HEK293 (cell line): Measurements from ENCODE around the gene STC2.
A peak's percentile ranks its signal among the peaks of the same experiment; 100 is the strongest.

Experiments used
- HOXC10 ChIP-seq: sonication (generic); formaldehyde crosslinking; IDR thresholded peaks from 2 replicates; pipeline ENCODE4 v1.8.1; 2023; ENCODE audit warnings: mild to moderate bottlenecking, missing genetic modification reagents
- IKZF3 ChIP-seq: fragments of 450-650 bp; IDR thresholded peaks from 2 replicates; pipeline ENCODE4 v1.5.0; 2018; ENCODE audit warnings: missing biosample characterization, mild to moderate bottlenecking, missing genetic modification characterization, moderate library complexity
- KLF1 ChIP-seq: fragments of 450-650 bp; formaldehyde crosslinking; IDR thresholded peaks from 2 replicates; pipeline ENCODE4 v1.5.1; 2016; ENCODE audit warnings: missing biosample characterization, missing genetic modification characterization
- KLF9 ChIP-seq: fragments of 450-650 bp; formaldehyde crosslinking; IDR thresholded peaks from 2 replicates; pipeline ENCODE4 v1.5.1; 2016; ENCODE audit warnings: missing biosample characterization, missing genetic modification characterization, low read depth
- SETDB1 ChIP-seq: IDR thresholded peaks from one replicate; pipeline ENCODE4 v1.6.1; 2017; ENCODE audit warnings: mild to moderate bottlenecking, low read length, moderate library complexity, mixed read lengths; ENCODE audit not compliant: insufficient read length
- SP7 ChIP-seq: fragments of 450-650 bp; formaldehyde crosslinking; IDR thresholded peaks from 2 replicates; pipeline ENCODE4 v1.5.1; 2016; ENCODE audit warnings: missing biosample characterization, missing genetic modification characterization
- WT1 ChIP-seq: fragments of 450-650 bp; formaldehyde crosslinking; IDR thresholded peaks from 2 replicates; pipeline ENCODE4 v1.5.1; 2016; ENCODE audit warnings: missing biosample characterization, missing genetic modification characterization
- ZNF10 ChIP-seq: fragments of 450-650 bp; formaldehyde crosslinking; IDR thresholded peaks from 2 replicates; pipeline ENCODE4 v1.5.1; 2017; ENCODE audit warnings: missing biosample characterization, missing genetic modification characterization
- ZNF280D ChIP-seq: fragments of 450-650 bp; formaldehyde crosslinking; IDR thresholded peaks from 2 replicates; pipeline ENCODE4 v1.5.1; 2016; ENCODE audit warnings: missing biosample characterization, missing genetic modification characterization
- ZNF335 ChIP-seq: fragments of 450-650 bp; formaldehyde crosslinking; conservative IDR thresholded peaks from 2 replicates; pipeline ENCODE4 v1.5.1; 2016; ENCODE audit warnings: missing biosample characterization, missing genetic modification characterization
- ZNF341 ChIP-seq: fragments of 450-650 bp; formaldehyde crosslinking; IDR thresholded peaks from 2 replicates; pipeline ENCODE4; 2016; ENCODE audit warnings: low read depth, missing biosample characterization, missing genetic modification characterization
- ZNF449 ChIP-seq: fragments of 450-650 bp; formaldehyde crosslinking; IDR thresholded peaks from 2 replicates; pipeline ENCODE4 v1.5.1; 2017; ENCODE audit warnings: missing biosample characterization, mild to moderate bottlenecking, missing genetic modification characterization, moderate library complexity
- ZNF600 ChIP-seq: fragments of 450-650 bp; formaldehyde crosslinking; IDR thresholded peaks from 2 replicates; pipeline ENCODE4 v1.5.1; 2016; ENCODE audit warnings: missing biosample characterization, missing genetic modification characterization
- ZNF626 ChIP-seq: fragments of 450-650 bp; sonication (Bioruptor Pico); formaldehyde crosslinking; IDR thresholded peaks from 2 replicates; pipeline ENCODE4 v1.5.1; 2018; ENCODE audit warnings: missing biosample characterization, missing genetic modification characterization, inconsistent platforms
- ZNF654 ChIP-seq: fragments of 450-650 bp; formaldehyde crosslinking; IDR thresholded peaks from 2 replicates; pipeline ENCODE4 v1.5.1; 2016; ENCODE audit warnings: low read depth, missing biosample characterization, missing genetic modification characterization
- ZNF692 ChIP-seq: fragments of 450-650 bp; formaldehyde crosslinking; IDR thresholded peaks from 2 replicates; pipeline ENCODE4 v1.5.1; 2016; ENCODE audit warnings: missing biosample characterization, missing genetic modification characterization
- ZSCAN30 ChIP-seq: fragments of 450-650 bp; IDR thresholded peaks from 2 replicates; pipeline ENCODE4 v1.5.1; 2018; ENCODE audit warnings: missing biosample characterization, mild to moderate bottlenecking, missing genetic modification characterization, moderate library complexity
- TF ChIP-seq, protein P1 (sequence below): fragments of 450-650 bp; formaldehyde crosslinking; IDR thresholded peaks from 2 replicates; pipeline ENCODE4 v1.5.1; 2016; ENCODE audit warnings: missing biosample characterization, missing genetic modification characterization
- TF ChIP-seq, protein P2 (sequence below): fragments of 450-650 bp; formaldehyde crosslinking; IDR thresholded peaks from 2 replicates; pipeline ENCODE4 v1.5.1; 2016; ENCODE audit warnings: missing biosample characterization, missing genetic modification characterization

Gene STC2

DNA sequence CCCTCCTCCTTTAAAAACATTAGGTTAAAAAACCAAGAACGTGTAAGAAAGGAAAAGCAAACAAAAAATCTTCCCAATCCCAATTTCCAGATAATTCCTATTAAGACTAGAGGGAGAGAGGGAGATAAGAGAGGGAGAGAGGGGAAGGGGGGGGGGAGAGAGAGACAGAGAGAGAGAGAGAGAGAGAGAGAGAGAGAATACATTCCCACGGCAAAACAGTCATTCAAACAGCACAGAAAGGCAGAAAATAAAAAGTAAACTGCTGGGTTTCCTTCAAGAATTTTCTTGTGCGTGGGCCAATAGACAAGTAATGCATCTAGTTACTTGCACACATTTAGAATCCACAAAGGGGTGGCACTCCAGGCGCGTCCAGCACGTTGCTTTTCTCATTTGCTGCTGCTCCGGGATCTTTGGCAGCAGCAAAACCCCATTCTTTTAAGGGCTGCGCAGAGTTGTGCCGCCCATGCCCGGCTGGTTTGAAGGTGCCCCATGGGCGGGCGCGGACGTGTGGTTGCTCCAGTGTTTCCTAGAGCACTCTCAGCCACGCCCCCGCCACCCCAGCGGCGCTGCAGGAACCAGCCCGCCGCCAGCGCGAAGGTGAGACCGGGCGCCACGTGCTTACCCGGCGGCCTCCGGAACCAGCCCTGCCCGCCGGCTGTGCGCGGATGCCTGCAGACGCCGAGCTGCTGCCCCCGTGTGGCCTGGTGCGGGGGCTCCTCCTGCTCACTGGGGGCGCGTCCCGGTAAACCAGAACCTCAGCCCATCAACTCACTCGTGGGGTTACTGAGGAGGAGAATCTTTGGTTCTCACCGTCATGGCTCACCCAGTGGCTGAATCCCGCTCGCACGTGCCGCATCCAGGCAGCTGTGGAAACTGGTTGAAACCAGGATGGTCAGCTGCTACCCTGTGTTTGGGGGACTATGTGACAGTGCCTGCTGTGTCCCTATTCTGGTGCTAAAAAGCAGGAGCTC is 44.6 kb downstream of the STC2 start (continued):
- TF ChIP-seq, protein P1, sequence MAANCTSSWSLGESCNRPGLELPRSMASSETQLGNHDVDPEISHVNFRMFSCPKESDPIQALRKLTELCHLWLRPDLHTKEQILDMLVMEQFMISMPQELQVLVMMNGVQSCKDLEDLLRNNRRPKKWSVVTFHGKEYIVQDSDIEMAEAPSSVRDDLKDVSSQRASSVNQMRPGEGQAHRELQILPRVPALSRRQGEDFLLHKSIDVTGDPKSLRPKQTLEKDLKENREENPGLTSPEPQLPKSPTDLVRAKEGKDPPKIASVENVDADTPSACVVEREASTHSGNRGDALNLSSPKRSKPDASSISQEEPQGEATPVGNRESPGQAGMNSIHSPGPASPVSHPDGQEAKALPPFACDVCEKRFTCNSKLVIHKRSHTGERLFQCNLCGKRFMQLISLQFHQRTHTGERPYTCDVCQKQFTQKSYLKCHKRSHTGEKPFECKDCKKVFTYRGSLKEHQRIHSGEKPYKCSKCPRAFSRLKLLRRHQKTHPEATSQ (tag by site-specific recombination) = no peak
- TF ChIP-seq KLF1 (tag by site-specific recombination) (peak; percentile 76), ZSCAN30 (tag by site-specific recombination) (peak; percentile 97), ZNF692 (tag by site-specific recombination) (peak; percentile 84), ZNF654 (tag by site-specific recombination) (peak; percentile 50; the same call in 1 of the 2 replicates), HOXC10 (CRISPR knock-in tag) (peak; percentile 80; the same call in 1 of the 2 replicates), ZNF600 (tag by site-specific recombination) (peak; percentile 88), SP7 (tag by site-specific recombination) (peak; percentile 73), ZNF626 (tag by site-specific recombination) (no peak), KLF9 (tag by site-specific recombination) (peak; percentile 91), WT1 (tag by site-specific recombination) (0 out of 2 replicates have a peak, but pooled peaks have one; percentile 9), ZNF335 (tag by site-specific recombination) (peak; percentile 69), ZNF280D (no peak), ZNF10 (tag by site-specific recombination) (peak; percentile 67; the same call in 1 of the 2 replicates), IKZF3 (0 out of 2 replicates have a peak, but pooled peaks have one; percentile 25), ZNF341 (tag by site-specific recombination) (peak; percentile 24; the same call in 1 of the 2 replicates), SETDB1 (peak; percentile 21), ZNF449 (tag by site-specific recombination) (0 out of 2 replicates have a peak, but pooled peaks have one; percentile 59)
- TF ChIP-seq, protein P2, sequence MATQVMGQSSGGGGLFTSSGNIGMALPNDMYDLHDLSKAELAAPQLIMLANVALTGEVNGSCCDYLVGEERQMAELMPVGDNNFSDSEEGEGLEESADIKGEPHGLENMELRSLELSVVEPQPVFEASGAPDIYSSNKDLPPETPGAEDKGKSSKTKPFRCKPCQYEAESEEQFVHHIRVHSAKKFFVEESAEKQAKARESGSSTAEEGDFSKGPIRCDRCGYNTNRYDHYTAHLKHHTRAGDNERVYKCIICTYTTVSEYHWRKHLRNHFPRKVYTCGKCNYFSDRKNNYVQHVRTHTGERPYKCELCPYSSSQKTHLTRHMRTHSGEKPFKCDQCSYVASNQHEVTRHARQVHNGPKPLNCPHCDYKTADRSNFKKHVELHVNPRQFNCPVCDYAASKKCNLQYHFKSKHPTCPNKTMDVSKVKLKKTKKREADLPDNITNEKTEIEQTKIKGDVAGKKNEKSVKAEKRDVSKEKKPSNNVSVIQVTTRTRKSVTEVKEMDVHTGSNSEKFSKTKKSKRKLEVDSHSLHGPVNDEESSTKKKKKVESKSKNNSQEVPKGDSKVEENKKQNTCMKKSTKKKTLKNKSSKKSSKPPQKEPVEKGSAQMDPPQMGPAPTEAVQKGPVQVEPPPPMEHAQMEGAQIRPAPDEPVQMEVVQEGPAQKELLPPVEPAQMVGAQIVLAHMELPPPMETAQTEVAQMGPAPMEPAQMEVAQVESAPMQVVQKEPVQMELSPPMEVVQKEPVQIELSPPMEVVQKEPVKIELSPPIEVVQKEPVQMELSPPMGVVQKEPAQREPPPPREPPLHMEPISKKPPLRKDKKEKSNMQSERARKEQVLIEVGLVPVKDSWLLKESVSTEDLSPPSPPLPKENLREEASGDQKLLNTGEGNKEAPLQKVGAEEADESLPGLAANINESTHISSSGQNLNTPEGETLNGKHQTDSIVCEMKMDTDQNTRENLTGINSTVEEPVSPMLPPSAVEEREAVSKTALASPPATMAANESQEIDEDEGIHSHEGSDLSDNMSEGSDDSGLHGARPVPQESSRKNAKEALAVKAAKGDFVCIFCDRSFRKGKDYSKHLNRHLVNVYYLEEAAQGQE = 0 out of 2 replicates have a peak, but pooled peaks have one; percentile 21
